Dedifferentiated amniotic fluid mesenchymal stem cell (primary cell): Measurements from ENCODE around the gene SEMA3E.
"Not testable (repeated sequence)": the region's sequence is repeated elsewhere in the genome, so short reads cannot be mapped to it uniquely, and the experiment has no call there.

Experiments used
- DNase-seq: peaks from one replicate; pipeline ENCODE4 v3.0.0-alpha.2; 2016; ENCODE audit errors: extremely low spot score

SEMA3E gene

DNA sequence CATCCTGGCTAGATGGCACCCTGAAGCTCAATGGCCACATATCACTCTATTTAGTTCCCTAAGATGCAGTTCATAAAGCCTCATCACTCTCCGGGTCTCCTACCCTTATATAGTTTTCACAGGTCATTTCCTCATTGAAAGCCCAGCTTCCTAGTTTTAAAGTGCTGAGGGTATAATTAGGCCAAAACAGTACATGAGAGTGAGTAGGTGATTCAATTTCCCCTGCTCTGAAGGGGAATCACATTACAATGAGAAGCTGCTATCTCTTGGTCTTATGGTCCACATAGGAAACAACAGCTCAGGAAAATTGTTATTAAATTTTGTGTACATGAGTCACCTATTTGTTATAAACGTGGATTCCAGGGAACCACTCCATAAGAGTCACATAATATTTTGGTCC lies 162.0 kb downstream of the SEMA3E start:
- DNase-seq = no peak

DNA sequence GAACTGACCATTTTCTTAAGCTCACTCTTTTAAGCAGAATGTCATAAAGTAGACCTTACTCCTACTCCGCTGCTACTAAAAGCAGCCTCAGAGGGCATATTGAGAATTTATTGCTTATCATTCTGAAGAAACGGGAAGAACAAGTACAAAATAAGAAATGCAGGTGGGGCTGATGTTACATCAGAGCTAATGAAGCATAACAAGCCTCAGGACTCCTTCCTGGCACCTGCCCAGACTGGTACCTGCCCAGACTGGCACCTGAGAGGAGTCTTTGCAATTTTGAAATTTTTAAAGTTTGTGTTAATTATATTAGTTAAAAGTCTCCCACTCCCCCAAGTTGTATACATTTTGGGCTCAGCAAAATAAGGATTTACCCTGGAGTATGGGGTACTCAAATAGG lies 162.4 kb downstream of the SEMA3E start:
- no peak for DNase-seq

DNA sequence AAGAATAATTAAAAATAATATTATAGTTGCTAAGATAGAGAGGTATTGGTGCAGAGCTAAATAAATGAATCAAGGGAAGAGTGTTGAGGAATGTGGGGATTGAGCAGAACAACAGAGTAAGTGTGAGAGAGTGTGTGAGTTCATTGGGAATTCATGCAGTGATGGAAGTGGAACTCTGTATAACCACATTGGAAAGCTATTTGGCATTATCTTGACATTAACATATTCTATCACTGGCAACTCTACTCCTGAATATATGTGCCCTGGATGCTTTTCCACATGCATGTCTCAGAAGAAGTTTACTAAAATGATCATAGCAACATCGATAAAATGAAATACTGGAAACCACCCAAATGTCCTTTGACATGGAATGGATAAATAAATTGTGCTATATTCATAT lies 164.1 kb downstream of the SEMA3E start:
- no peak for DNase-seq

DNA sequence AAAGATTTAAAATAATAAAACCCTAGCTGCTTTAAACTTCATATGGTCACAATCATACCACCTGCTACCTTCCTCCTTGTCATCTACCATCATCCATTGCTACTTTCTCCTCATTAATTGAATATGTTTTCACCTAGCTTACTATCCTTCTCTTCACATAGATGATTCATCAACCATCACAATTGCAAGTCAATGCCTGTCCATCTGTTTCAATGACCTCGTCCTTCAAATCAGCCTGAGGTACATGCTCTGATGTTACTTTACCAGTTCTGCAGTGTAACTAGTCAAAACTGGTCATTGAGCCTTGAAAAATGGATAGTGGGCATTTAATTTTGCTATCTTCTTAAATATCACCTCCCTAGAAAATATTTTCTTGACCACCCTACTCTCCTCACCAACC lies 164.7 kb downstream of the SEMA3E start:
- DNase-seq = no peak

DNA sequence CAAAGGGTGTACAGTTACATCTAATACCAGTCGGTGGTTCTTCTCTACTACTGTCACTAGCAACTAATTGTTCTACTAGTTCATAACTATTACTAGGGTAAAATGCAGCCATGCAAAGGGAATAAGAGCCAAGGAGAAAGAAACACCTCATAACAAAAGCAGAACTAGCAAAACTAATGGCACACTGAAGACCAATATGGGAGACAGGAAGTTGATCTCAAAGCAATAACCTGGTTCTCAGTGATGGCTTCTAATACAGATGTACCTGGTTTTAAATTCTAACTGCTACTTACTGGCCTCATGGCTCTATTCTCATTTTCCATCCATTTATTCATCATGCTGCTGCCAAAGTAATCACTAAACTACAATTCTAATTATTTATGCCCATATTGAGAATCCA lies 170.3 kb downstream of the SEMA3E start:
- no peak for DNase-seq

DNA sequence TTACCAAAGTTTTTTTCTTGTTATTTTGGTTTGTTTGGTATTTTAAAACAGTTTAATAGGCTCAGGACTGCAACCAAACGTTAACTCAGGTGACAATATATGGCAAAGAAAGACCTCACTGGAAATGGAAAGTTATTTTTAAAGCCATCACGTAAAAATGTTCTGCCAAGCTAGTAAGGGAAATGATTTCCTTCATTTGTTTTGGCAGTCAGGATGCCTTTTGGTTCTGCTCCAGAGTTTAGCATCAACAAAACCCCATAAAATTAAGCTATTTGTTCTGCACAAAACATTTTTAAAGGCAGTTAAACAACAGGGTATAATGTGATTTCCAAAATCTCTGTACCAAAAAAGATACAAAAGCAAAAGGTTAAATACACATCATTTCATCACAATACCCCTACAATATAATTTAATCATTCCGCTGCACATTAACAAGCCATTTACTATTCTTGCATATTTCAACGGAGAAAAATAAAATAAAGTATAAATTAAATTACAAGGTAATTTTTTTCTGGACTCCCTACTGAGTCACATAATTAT lies 172.4 kb downstream of the SEMA3E start:
- DNase-seq = no peak

DNA sequence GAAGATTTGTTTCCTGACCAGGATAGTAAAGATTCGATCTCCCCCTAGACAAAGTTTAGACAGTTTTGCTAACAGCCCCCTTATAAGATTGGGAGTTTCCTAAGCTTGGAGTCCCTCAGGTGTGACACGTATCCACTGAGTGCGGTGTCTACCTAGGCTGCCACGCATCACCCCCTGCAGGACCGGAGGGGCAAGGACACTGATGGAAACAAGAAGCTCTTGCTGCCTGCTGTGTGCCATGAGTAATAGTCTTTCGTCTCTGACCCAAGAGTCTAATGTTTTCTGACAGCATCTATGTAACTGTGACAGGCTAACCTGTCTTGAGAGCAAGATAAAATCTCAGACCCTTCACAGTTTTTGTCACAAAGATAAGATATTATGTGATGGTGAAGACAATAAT lies 173.5 kb downstream of the SEMA3E start:
- no peak for DNase-seq

DNA sequence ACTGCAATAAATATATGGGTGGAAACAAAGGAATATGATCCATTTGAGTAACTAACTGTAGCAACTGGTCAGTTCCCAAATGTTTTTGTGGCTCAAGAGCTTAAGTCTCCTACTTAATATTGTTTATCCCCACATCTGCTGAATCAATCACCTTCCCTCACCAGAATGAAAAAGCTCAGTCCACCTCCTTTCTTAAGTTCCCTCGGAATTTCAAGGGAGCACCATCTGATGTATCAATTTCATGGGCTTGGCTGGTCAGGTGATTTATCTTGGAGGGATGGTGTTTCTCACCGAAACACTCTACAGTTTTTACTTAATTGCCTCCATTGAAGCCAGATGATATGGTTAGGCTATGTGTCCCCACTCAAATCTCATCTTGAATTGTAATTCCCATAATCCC lies 176.6 kb downstream of the SEMA3E start:
- no peak for DNase-seq

DNA sequence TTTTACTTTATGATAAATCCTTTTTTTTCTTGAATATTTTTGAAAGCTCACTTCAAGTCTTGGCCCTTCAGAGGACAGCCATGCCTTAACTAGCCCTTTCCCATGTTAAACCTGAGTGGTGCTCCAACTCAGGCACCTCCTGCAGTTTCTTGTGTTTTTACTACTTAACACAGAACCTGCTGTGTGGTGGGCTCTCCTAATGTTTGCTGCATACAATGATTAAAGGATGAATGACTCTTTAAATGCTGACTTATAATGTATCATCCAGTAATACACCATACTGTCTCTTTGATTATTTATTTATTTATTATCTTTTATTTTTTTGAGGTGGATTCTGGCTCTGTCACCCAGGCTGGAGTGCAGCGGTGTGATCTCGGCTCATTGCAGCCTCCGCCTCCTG lies 179.4 kb downstream of the SEMA3E start:
- no peak for DNase-seq

DNA sequence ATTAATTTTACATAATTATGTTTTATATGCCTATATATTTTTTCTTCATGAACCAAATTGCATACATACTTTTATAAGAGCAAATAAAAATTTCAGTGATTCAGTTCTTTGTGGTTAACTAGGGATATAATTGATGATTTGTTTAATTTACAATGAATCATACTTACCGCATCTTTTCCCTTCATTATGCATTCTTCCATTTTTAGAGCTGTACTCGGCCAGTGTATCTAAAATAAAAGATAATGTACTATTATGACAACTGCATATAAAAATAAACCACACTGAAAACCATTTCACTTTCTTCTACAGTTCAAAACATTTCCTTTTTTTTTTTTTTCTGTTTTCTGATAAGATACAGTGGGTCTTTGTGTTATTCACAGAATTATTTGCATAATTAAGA lies 179.9 kb downstream of the SEMA3E start:
- DNase-seq = peak; percentile 16

DNA sequence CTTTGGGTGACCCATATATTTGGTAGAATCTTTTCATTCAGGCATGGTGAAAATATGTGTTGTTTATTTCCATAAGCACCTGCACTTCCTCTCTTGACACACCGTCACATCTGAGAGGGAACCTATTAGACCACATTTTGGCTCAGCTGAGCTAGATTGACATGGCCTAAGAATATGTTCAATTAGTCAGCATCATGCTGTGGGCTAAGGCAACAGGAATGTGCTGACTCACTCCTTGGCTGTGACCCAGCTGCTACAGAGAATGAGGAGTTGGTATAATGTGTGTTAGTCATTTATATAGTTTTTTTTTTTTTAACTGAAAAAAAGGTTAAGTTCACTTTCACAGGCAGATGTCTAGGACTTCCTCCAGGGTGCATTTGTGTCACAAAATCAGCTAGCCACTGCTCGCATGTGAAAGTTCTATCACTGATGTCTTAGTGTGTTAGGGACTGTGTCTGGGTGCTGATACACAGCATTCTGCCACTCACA lies 180.6 kb downstream of the SEMA3E start:
- peak; percentile 97 for DNase-seq

DNA sequence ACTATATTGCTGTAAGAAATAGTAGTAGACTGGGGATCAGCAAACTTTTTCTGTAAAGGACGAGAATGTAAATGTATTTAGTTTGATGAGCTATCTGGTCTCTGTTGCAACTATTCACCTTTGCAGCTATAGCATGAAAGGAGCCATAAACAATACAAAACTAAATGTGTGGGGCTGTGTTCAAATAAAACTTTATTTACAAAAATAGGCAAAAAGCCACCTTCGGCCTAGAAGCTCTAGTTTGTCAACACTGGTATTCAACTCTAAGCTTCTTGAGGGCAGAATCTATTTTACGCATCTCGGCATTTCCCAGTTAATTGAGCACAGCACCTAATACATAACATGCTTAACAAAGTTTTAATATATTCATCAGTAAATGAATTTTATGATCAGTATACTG lies 181.4 kb downstream of the SEMA3E start:
- DNase-seq = no peak

DNA sequence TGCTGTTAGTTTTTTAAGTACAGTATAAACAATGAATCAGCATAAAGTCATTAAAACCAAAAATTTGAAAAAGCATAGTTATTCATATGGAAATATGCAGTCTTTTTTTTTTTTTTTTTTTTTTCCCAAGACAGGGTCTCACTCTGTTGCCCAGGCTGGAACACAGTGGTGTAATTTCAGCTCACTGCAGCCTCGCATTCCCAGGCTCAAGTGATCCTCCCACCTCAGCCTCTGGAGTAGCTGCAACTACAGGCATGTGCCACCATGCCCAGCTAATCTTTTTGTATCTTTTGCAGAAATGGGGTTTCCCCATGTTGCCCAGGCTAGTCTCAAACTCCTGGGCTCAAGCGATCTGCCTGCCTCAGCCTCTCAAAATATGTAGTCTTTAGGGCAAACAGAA lies 182.0 kb downstream of the SEMA3E start:
- no peak for DNase-seq

DNA sequence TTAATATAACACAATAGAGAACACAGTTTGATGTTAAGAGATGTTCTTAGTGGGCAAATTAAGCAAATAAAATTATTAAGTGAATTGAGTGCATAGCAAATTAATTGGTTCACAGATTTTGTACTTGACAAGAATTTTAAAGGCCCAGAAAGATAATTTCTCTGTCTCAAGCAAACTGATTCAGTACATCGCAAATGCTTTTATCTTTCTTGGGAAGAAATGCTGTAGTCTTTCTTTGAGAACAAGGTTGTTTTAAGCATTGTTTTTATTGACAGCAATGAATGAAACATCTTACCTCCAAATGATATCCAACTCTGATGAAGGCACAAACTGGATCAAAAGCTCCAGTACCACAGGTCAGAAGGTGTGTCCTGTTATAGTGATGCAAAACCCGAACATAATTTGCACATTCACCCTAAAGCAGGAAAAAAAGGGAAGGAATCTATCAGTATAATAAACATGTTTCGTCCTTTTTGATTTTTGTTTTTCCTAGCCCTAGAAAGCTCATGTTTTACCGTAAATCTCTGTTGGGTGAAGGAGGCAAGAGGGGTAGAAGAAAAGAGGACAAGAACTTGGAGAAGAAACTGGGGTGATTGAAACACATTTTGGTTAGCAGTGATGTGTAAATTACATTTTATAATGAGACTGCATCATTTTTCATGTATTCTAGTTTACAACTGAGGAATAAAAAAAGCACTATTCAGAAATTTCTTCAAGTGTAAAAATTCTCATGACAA lies 182.6 kb downstream of the SEMA3E start:
- no peak for DNase-seq

DNA sequence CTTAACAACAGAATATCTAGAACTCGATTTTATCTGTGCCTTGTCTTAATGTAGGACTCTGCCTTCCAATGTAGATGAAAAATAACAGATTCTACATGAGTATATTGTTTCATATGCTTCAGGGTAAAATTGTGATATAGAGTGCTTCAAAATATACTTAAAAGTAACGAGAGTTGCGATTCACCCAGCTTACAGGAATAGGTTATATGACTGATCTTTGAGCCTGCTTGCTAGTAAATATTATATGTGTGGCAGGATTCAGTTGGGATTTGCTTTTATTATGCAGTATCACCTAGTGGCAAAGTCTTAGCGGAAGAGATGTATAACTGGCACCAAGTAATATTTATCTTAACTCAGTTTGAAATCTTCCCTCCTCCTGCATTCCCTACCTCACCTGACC lies 183.3 kb downstream of the SEMA3E start:
- DNase-seq = no peak

DNA sequence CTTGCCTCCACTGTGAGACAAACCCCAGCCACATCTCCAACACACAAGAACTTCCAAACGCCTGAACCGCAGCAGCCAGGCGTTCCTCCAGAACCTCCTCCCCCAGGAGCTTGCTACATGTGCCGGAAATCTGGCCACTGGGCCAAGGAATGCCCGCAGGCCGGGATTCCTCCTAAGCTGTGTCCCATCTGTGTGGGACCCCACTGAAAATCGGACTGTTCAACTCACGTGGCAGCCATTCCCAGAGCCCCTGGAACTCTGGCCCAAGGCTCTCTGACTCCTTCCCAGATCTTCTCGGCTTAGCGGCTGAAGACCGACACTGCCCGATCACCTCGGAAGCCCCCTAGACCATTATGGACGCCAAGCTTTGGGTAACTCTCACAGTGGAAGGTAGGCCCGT lies 187.1 kb downstream of the SEMA3E start:
- DNase-seq = not testable (repeated sequence)

DNA sequence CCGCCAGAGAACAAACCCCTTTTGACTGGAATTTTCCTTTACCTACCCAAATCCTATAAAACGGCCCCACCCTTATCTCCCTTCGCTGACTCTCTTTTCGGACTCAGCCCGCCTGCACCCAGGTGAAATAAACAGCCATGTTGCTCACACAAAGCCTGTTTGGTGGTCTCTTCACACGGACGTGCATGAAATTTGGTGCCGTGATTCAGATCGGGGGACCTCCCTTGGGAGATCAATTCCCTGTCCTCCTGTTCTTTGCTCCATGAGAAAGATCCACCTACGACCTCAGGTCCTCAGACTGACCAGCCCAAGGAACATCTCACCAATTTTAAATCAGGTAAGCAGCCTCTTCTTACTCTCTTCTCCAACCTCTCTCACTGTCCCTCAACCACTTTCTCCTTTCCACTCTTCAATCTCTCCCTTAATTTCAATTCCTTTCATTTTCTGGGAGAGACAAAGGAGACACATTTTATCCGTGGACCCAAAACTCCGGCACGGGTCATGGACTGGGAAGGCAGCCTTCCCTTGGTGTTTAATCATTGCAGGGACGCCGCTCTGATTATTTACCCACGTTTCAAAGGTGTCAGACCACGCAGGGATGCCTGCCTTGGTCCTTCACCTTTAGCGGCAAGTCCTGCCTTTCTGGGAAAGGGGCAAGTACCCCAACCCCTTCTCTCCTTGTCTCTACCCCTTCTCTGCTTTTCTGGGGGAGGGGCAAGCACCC lies 188.8 kb downstream of the SEMA3E start:
- not testable (repeated sequence) for DNase-seq

DNA sequence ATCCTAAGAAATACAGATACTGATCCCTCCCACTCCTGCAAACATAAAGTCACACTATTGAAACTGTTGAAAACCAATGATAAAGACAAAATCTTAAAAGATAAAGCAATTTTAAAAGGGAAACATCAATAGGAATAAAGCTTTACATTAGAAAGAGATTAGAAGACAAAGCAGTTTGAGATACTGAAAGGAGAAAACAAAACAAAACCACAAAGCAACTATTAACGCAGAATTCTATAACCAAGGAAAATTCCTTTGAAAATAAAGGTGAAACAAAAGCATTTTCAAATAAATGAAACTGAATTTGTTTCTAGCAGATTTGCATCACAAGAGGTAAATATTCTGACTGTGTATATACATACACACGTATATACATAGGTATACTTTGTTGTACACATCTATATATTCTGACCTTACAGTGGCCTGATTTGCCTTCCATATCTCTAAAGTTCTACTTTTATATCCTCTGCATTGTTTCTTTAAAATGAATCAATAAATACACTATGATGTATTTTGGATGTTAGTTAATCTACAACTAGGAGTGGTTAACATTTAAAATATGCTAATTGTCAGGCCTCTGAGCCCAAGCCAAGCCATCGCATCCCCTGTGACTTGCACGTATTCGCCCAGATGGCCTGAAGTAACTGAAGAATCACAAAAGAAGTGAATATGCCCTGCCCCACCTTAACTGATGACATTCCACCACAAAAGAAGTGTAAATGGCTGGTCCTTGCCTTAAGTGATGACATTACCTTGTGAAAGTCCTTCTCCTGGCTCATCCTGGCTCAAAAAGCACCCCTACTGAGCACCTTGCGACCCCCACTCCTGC lies 189.6 kb downstream of the SEMA3E start:
- DNase-seq = not testable (repeated sequence)

DNA sequence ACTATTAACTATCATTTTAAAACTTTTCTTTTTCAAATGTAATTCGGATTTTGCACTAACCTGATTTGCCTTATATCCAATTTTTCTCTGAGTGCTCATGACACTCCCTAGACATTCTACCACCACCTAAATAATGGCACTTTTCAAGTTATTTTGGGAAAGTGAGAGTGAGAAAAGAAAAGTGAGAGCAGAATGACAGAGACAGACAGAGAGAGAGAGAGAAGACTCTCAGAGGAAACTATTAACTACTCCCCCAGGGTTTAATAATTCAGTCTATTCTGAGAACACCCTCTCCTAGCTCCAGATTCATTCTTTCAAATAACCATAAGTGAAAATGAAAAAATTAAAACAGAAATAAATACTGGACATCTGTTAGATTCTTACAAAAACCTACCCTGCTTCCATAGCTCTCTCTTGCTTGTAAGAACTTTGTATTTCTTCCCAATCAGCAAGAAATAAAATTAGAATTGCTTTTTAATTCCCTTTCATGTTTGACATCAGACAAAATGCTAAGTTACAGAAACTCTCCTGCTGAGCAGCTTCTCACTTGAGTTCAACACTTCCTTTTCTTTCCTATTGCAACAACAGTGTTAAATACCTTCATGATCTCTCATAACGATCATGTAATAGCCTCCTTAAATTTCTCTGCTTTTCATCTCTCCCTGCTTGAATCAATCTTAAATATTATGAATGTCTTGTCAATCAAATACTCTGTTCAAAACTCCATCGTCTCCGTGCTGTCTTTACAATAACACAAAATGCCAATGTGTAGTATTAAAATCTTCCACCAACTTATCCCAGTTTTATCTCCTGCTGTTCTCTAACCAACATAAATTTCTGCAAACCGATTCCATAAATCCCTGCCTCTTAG lies 191.7 kb downstream of the SEMA3E start:
- no peak for DNase-seq

DNA sequence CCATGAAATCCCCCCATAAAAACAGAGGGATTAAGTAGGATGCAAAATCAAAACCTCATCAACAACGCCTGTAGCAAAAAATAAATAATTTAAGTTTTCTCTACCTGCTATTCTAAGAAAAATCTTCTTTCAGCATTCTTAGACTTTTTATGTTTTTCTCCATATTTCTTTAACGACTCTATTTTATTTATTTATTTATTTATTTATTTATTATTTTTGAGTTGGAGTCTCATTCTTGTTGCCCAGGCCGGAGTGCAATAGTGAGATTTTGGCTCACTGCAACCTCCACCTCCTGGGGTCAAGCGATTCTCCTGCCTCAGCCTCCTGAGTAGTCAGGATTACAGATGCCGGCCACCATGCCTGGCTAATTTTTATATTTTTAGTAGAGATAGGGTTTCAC lies 192.5 kb downstream of the SEMA3E start:
- DNase-seq = no peak

DNA sequence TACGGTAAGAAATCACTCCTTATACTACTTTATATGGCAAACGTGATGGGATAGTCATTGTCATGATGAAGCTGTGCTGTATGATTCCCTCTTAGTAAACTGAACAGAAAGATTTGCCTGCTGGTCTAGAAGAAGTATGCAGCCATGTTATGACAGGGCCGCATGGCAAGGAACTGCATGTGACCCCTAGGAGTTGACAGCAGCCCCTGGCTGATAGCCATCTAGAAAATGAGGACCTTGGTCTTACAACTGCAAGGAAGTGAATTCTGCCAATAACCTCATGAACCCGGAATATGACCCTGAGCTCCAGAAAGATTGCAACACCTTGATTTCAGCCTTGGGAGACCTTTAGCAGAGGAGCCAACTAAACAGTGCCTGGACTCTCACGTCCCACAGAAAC lies 193.3 kb downstream of the SEMA3E start:
- no peak for DNase-seq
